Measurements from ENCODE around the gene PLBD2.

Gene PLBD2

GRCh38 chr12:113422886-113423669, 64.7 kb downstream of the PLBD2 start:
- no peak for DNase-seq

DNA sequence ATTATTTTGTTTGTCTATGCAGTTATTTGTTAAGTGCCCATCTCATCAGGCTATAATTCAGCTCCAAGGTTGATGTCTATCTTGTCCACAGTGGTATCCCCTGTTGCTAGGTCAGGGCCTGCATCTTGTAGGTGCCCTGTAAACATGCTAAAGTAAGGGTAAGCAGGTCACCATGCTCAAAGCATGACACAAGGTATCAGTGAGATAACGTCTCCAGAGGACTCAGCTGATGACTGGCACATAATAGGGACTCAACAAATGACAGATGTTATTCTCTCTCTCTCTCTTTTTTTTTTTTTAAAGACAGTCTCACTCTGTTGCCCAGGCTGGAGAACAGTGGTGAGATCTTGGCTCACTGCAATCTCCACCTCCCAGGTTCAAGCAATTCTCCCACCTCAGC, 66.1 kb downstream of the PLBD2 start:
- no peak for DNase-seq

GRCh38 chr12:113424915-113425823, 66.8 kb downstream of the PLBD2 start:
- DNase-seq: peak; percentile 26

GRCh38 chr12:113425960-113426453, 67.6 kb downstream of the PLBD2 start:
- no peak for DNase-seq

GRCh38 chr12:113427882-113428281, 69.5 kb downstream of the PLBD2 start:
- DNase-seq: no peak

- DNase-seq: no peak
Observed at GRCh38 chr12:113428482-113428881, 70.1 kb downstream of the PLBD2 start.

DNA sequence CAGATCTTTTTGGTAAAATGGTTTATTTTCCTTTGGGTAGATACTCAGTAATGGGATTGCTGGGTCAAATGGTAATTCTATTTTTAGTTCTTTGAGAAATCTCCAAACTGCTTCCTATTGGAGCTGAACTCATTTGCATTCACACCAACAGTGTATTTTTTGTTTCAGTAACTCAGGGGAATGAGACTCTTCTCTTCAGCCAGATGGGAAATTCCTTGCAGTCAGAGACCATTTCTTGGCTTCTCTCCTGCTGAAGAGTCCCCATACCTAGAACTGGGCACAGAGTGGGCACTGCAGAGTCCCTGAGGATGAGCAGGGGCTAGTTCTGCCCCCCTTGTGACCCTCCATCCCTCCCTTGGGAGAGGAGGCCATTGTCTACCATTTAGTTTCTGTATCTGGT, 74.6 kb downstream of the PLBD2 start:
- DNase-seq: no peak

DNA sequence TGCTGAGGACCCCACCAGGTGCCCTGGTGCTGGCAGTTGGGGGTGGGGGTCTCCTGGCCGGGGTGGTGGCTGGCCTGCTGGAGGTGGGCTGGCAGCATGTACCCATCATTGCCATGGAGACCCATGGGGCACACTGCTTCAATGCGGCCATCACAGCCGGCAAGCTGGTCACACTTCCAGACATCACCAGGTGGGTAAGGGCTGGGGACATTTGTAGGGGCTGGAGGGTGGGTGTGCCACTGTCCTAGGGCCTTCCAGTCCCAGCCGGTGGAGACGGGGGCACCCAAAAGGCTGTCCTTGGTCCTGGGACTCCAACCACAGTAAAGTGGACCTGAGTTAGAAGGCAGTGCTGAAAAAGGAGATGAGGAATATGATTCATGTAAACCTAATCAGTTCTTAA, 77.0 kb downstream of the PLBD2 start:
- no peak for DNase-seq

GRCh38 chr12:113436586-113436985, 78.2 kb downstream of the PLBD2 start:
- DNase-seq: no peak

GRCh38 chr12:113436993-113437728, 78.8 kb downstream of the PLBD2 start:
- no peak for DNase-seq

GRCh38 chr12:113437729-113438100, 79.3 kb downstream of the PLBD2 start:
- DNase-seq: no peak

DNA sequence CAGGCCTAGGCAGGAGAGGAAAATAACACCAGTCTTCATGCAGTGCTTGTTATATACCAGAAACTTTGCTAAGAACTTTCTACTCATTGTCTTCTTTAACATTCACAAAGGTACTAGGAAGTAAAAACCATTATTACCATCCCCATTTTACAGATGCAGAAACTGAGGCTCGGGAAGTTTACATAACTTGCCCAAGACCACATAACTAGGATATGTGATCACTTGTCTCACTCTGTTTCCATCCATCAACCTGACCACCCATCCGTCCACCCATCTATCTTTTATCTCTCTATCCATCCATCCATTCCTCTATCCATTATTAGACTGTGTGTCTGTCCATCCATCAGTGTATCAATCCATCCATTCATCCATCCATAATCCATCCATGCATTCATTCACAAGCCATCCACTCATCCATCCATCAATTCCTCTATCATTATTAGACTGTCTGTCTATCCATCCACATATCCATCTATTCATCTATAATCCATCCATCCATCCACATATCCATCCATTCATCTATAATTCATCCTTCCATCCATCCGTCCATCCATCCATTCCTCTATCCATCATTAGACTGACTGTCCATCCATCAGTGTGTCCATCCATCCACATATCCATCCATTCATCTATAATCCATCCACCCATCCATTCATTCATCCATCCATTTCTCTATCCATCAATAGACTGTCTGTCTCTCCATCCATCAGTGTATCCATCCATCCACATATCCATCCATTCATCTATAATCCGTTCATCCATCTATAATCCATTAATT, 80.3 kb downstream of the PLBD2 start:
- no peak for DNase-seq

DNA sequence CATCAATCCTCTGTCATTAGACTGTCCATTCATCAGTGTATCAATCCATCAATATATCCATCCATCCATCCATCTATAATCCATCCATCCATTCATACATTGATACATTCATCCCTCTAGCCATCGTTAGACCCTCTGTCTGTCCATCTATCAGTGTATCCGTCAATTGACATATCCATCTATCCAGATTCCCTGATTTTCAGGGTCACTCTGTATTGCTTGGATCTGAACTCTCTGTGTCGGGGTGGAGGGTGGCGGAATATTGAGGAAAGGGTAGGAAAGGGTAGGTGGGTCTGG, 80.9 kb downstream of the PLBD2 start:
- no peak for DNase-seq

DNA sequence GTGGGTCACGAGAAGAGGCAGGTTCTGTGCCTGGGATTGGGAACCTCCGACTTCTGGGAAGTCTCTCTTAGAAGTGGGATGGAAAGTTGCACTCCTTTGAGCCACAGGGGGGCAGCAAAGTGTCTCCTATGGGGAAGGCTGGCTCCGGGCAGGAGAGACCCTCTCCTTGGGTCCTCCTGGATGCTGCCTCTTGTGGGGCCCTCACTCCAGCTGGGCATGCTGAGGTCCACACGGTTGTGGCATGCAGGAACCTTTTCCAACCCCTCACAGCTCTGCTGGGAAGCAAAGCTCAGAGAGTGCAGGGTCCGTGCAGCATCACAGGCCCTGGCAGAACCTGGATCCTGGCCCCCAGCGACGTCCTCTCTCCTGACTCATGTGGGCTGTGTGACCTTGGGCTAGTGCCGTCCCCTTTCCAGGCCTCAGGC, 81.2 kb downstream of the PLBD2 start:
- no peak for DNase-seq

DNA sequence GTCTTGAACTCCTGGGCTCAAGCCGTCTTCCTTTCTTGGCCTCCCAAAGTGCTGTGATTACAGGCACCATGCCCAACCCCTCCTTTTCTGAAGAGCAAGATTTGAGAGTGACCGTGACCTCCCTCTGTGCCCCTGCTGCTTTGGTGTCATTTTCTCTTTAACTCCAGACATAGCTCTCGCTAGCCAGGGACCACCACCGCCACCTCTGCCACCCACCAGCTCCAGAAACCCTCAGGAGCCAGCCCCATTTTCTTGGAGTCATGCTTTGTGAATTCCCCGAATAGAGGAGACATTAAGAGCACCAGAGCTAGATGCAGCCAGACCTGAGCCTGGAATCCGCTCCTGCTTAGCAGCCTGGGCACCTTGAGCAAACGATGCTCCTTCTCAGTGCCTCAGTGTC, 81.9 kb downstream of the PLBD2 start:
- no peak for DNase-seq
